ENCODE data around the gene OSBPL1A. TPM values are rescaled to one million over a fixed set of nuclear protein-coding genes. Genes with fewer than 3 reads are reported as not detected.

The OSBPL1A gene
- total RNA-seq, 1 donor from 2014 or later, result 42.9 TPM

DNA sequence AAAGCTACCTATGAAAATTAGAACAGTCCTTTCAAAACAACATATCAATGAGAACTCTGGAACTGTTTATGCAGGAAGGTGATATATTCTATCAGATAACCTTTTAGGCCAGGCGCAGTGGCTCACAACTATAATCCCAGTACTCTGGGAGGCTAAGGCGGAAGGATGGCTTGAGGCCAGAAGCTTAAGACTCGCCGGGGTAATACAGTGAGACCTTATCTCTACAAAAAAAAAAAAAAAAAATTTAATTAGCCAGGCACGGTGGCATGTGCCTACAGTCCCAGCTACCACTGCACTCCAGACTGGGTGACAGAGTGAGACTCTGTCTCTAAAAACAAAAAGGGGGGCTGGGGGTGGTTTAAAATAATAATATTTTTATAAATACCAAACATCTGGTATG lies 77.9 kb downstream of the OSBPL1A start:
- no peak overlapping the region for H3K4me3 ChIP-seq
- no peaks in the 10 kb centered on the region for H3K27me3 ChIP-seq
- H3K27ac ChIP-seq, result no peak overlapping the region
- intact Hi-C loops (cut with DNase I), result loop anchor here (5.0 to 10.0 kb wide), 2 partner anchors 75 to 102 kb away; no protein-coding TSS in a partner anchor
- no peaks in the 10 kb centered on the region for H3K4me1 ChIP-seq
- DNase-seq (ENCODE audit: low spot score in 2 of 2), result no peak
- no peaks in the 10 kb centered on the region for H3K9me3 ChIP-seq
- H3K36me3 ChIP-seq, result no peaks in the 10 kb centered on the region
- TF ChIP-seq, protein P1, sequence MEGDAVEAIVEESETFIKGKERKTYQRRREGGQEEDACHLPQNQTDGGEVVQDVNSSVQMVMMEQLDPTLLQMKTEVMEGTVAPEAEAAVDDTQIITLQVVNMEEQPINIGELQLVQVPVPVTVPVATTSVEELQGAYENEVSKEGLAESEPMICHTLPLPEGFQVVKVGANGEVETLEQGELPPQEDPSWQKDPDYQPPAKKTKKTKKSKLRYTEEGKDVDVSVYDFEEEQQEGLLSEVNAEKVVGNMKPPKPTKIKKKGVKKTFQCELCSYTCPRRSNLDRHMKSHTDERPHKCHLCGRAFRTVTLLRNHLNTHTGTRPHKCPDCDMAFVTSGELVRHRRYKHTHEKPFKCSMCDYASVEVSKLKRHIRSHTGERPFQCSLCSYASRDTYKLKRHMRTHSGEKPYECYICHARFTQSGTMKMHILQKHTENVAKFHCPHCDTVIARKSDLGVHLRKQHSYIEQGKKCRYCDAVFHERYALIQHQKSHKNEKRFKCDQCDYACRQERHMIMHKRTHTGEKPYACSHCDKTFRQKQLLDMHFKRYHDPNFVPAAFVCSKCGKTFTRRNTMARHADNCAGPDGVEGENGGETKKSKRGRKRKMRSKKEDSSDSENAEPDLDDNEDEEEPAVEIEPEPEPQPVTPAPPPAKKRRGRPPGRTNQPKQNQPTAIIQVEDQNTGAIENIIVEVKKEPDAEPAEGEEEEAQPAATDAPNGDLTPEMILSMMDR (IDR thresholded peaks at IDR 0.05), result no peak

DNA sequence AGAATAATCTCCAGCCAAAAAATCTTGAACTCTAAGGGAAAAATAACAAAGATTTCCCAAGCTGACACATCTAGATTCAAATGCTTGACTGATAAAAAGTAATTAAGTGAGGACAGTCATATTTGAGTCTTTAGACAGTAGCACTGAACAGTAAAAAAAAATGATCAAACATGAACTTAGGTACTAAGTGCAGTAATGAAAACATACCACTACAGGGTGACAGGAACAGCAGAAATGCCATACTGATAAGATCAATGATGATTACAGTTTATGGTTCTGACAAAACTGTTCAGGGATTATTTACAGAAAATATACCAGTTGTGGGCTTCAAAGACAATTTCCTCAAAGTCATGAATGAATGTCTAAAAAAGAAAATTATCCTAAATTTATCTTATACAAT lies 80.3 kb downstream of the OSBPL1A start:
- no peak for DNase-seq (ENCODE audit: low spot score in 2 of 2)
- Histone ChIP-seq H3K4me3 (no peak overlapping the region), H3K4me1 (no peaks in the 10 kb centered on the region), H3K36me3 (peaks cover 2 to 7% of the 10 kb centered on the region in 2 donors), H3K9me3 (no peaks in the 10 kb centered on the region), H3K27me3 (no peaks in the 10 kb centered on the region), H3K27ac (no peak overlapping the region)
- TF ChIP-seq, protein P1 (IDR thresholded peaks at IDR 0.05), result no peak
- intact Hi-C loops (cut with DNase I), result no loop called here

DNA sequence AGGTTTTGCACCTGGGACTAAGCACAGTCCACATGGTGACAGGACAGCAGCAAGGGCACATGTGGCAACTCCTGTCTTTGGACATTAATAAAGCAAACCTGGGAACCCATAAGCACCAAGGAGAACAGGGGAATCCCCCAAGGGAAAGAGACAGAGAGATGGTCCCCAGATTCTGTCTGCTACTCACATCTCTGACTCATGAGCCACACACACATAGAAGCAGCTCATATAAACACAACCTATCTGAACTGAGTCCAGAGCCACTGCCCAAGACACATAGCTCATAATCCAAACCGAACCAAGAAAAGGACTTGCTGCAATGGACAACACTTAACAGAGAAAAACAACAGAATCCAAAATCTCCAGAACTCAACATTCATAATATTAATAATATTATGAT lies 82.5 kb downstream of the OSBPL1A start:
- Histone ChIP-seq H3K27ac (no peak overlapping the region), H3K9me3 (no peaks in the 10 kb centered on the region), H3K27me3 (no peaks in the 10 kb centered on the region), H3K4me1 (no peaks in the 10 kb centered on the region), H3K4me3 (no peak overlapping the region), H3K36me3 (peaks cover 2 to 7% of the 10 kb centered on the region in 2 donors)
- intact Hi-C loops (cut with DNase I), result no loop called here
- no peak for DNase-seq (ENCODE audit: low spot score in 2 of 2)
- TF ChIP-seq, protein P1 (IDR thresholded peaks at IDR 0.05), result no peak

DNA sequence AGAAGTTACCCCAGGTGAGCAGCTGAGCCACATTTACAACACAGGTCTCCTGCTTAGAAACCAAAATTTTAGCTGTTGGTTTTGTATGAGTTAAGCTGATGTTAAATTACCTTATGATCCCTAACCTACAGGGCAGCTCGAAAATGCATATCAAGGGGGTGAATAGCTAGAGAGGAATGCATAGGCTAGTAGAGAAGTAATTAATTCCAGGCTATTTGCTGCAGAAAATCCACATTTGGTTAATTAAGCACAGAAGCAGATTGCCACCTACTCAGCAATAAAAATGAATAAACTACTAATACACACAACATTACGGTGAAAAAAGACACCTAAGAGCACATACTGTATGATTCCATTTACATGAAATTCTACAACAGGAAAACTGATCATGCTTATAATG lies 91.4 kb downstream of the OSBPL1A start:
- TF ChIP-seq, protein P1 (IDR thresholded peaks at IDR 0.05), result no peak
- Histone ChIP-seq H3K4me3 (no peak overlapping the region), H3K27ac (no peak overlapping the region)

DNA sequence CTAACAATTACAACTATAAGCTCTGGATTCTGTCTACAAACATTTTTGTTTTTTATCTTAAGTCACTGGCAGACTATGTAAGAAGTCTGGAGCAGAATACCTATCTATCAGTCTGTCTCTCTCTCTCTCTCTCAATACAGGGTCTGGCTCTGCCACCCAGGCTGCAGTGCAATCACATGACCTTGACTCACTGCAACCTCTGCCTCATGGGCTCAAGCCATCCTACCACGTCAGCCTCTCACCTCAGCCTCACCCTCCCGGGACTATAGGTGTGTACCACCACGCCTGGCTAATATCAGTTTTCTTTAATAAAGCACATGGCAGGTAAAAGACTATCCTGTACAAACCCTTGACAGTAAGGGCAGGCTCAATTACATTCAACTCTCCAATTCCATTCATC lies 96.9 kb downstream of the OSBPL1A start:
- no peaks in the 10 kb centered on the region for H3K36me3 ChIP-seq
- TF ChIP-seq, protein P1 (IDR thresholded peaks at IDR 0.05), result no peak
- H3K27ac ChIP-seq, result no peak overlapping the region
- no peaks in the 10 kb centered on the region for H3K4me1 ChIP-seq
- H3K27me3 ChIP-seq, result no peaks in the 10 kb centered on the region
- intact Hi-C loops (cut with DNase I), result no loop called here
- no peaks in the 10 kb centered on the region for H3K9me3 ChIP-seq
- no peak overlapping the region for H3K4me3 ChIP-seq
- no peak for DNase-seq (ENCODE audit: low spot score in 2 of 2)

More for the DNA sequence above, 91.4 kb downstream of the OSBPL1A start:
- DNase-seq (ENCODE audit: low spot score in 2 of 2), result no peak
- Histone ChIP-seq H3K9me3 (no peaks in the 10 kb centered on the region), H3K4me1 (no peaks in the 10 kb centered on the region), H3K36me3 (peaks cover 0 to 4% of the 10 kb centered on the region in 2 donors), H3K27me3 (no peaks in the 10 kb centered on the region)
- intact Hi-C loops (cut with DNase I), result no loop called here

DNA sequence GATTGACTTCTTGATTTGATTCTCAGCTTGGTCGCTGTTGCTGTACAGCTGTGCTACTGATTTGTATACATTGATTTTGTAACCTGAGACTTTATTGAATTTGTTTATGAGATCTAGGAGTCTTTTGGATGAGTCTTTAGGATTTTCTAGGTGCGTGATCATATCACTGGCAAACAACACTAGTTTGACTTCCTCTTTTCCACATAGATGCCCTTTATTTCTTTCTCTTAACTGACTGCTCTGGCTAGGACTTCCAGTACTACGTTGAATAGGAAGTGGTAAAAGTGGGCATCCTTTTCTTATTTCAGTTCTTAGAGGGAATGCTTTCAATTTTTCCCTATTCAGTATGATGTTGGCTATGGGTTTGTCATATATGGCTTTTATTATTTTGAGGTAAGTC lies 101.3 kb downstream of the OSBPL1A start:
- Histone ChIP-seq H3K4me1 (no peaks in the 10 kb centered on the region), H3K9me3 (no peaks in the 10 kb centered on the region), H3K27me3 (no peaks in the 10 kb centered on the region), H3K27ac (no peak overlapping the region), H3K36me3 (no peaks in the 10 kb centered on the region), H3K4me3 (no peak overlapping the region)
- intact Hi-C loops (cut with DNase I), result no loop called here
- no peak for DNase-seq (ENCODE audit: low spot score in 2 of 2)
- TF ChIP-seq, protein P1 (IDR thresholded peaks at IDR 0.05), result no peak
